Lower lobe of right lung (tissue), 2 donors: ENCODE measurements around the gene ANTXR2. TPM values are rescaled to one million over a fixed set of nuclear protein-coding genes. Genes with fewer than 3 reads are reported as not detected.
A peak's percentile ranks its signal among the peaks of the same experiment; 100 is the strongest.

Experiments used
- ATAC-seq, 2 donors: fragments of 200-7000 bp; cut with Tn5 transposase; one replicate each; pipeline ENCODE4 v1.9.1; 2020 to 2022; ENCODE audit warnings: mild to moderate bottlenecking in 2 of 2, moderate library complexity in 2 of 2
- DNase-seq: peaks from one replicate; pipeline ENCODE4 v3.0.0-alpha.2; 2020
- H3K27ac ChIP-seq: fragments of 200-600 bp; one replicate; pipeline ENCODE4 v1.8.0; 2022
- H3K27me3 ChIP-seq: fragments of 200-600 bp; one replicate; pipeline ENCODE4 v1.8.0; 2022; ENCODE audit warnings: low read depth
- H3K36me3 ChIP-seq: fragments of 200-600 bp; one replicate; pipeline ENCODE4 v1.8.0; 2022; ENCODE audit warnings: mild to moderate bottlenecking
- H3K4me1 ChIP-seq: fragments of 200-600 bp; one replicate; pipeline ENCODE4 v1.8.0; 2022
- H3K4me3 ChIP-seq: fragments of 200-600 bp; one replicate; pipeline ENCODE4 v1.8.0; 2022; ENCODE audit warnings: mild to moderate bottlenecking
- H3K9me3 ChIP-seq: fragments of 200-600 bp; one replicate; pipeline ENCODE4 v1.8.0; 2022
- CTCF ChIP-seq: fragments of 200-600 bp; IDR thresholded peaks from one replicate; pipeline ENCODE4 v1.8.0; 2022; ENCODE audit warnings: antibody characterized with exemption, mild to moderate bottlenecking
- intact Hi-C: fragments of 100-400 bp; cut with DNase I; formaldehyde crosslinking; loops from one replicate; pipeline ENCODE4 v1.11.0; 2022
- total RNA-seq: library from RNA; stranded (reverse); fragmentation: NEBNext Ultra II Directional; extraction: Animal tissue kit (Norgen Biotek cat#: 25700); gene quantifications from one replicate; pipeline ENCODE4 v1.2.1, GENCODE V29; 2021
- donor health status: DM: no; HTN: yes; CAD: no; lungs with severe emphysema.

The ANTXR2 gene
- total RNA-seq, 1 donor from 2014 or later = 62.8 TPM

- no peak for TF ChIP-seq CTCF
- peak; percentile 76 to 92 for ATAC-seq
- peak overlapping the region; percentile 15 for H3K27ac ChIP-seq
Observed at GRCh38 chr4:80058740-80059139, 14.3 kb downstream of the ANTXR2 start.

GRCh38 chr4:80054375-80054774, 18.7 kb downstream of the ANTXR2 start:
- DNase-seq = no peak
- intact Hi-C loops = no loop called here
- peaks cover 6% of the 10 kb centered on the region for H3K4me1 ChIP-seq
- no peak overlapping the region for H3K4me3 ChIP-seq
- no peaks in the 10 kb centered on the region for H3K27me3 ChIP-seq
- no peak for ATAC-seq
- no peak overlapping the region for H3K27ac ChIP-seq
- no peak for TF ChIP-seq CTCF
- peaks cover 32% of the 10 kb centered on the region for H3K36me3 ChIP-seq
- no peaks in the 10 kb centered on the region for H3K9me3 ChIP-seq

More at GRCh38 chr4:80058740-80059139, 14.3 kb downstream of the ANTXR2 start:
- Histone ChIP-seq H3K36me3 (peaks cover 17% of the 10 kb centered on the region), H3K27me3 (no peaks in the 10 kb centered on the region), H3K4me1 (peaks cover 8% of the 10 kb centered on the region), H3K9me3 (no peaks in the 10 kb centered on the region), H3K4me3 (no peak overlapping the region)
- no peak for DNase-seq
- intact Hi-C loops = no loop called here

GRCh38 chr4:80053140-80053910, 19.7 kb downstream of the ANTXR2 start:
- intact Hi-C loops = no loop called here

GRCh38 chr4:80049813-80050534, 23.1 kb downstream of the ANTXR2 start:
- H3K9me3 ChIP-seq = no peaks in the 10 kb centered on the region
- TF ChIP-seq CTCF = no peak
- H3K4me1 ChIP-seq = peaks cover 17% of the 10 kb centered on the region
- no peak for ATAC-seq
- no peaks in the 10 kb centered on the region for H3K27me3 ChIP-seq
- H3K36me3 ChIP-seq = peaks cover 26% of the 10 kb centered on the region
- intact Hi-C loops = no loop called here
- no peak for DNase-seq
- H3K27ac ChIP-seq = no peak overlapping the region
- no peak overlapping the region for H3K4me3 ChIP-seq

More at GRCh38 chr4:80053140-80053910, 19.7 kb downstream of the ANTXR2 start:
- no peaks in the 10 kb centered on the region for H3K9me3 ChIP-seq
- no peak for TF ChIP-seq CTCF
- no peaks in the 10 kb centered on the region for H3K4me1 ChIP-seq
- H3K27me3 ChIP-seq = no peaks in the 10 kb centered on the region
- H3K4me3 ChIP-seq = no peak overlapping the region
- H3K27ac ChIP-seq = no peak overlapping the region
- DNase-seq = no peak
- ATAC-seq = no peak
- peaks cover 32% of the 10 kb centered on the region for H3K36me3 ChIP-seq

- no peak for TF ChIP-seq CTCF
- no peak overlapping the region for H3K27ac ChIP-seq
- DNase-seq (no peak), ATAC-seq (no peak)
- intact Hi-C loops = no loop called here
- H3K27me3 ChIP-seq = no peaks in the 10 kb centered on the region
- peaks cover 20% of the 10 kb centered on the region for H3K36me3 ChIP-seq
- no peaks in the 10 kb centered on the region for H3K9me3 ChIP-seq
- H3K4me1 ChIP-seq = peaks cover 20% of the 10 kb centered on the region
- H3K4me3 ChIP-seq = no peak overlapping the region
Observed at GRCh38 chr4:80049402-80049801, 23.6 kb downstream of the ANTXR2 start.
